Common myeloid progenitor, CD34-positive (primary cell): Measurements from ENCODE around the gene UBXN10.

Experiments
- CTCF ChIA-PET: fragments of 350-600 bp; sonication (Branson Sonifier 250); formaldehyde crosslinking; loops from one replicate; lab custom pipeline; 2021; ENCODE audit warnings: antibody characterized with exemption; lab: Charles Lee
- POLR2A ChIA-PET: fragments of 350-600 bp; sonication (Branson Sonifier 250); formaldehyde crosslinking; loops from one replicate; lab custom pipeline; 2021; ENCODE audit warnings: antibody characterized with exemption; lab: Charles Lee
- DNase-seq, 3 donors: peaks; one replicate each; pipeline versions ENCODE4 v3.0.0 to v3.0.0-alpha.2; 2013
- H3K27ac ChIP-seq, 2 experiments: 1 replicate in 1 of 2; 2 replicates in 1 of 2; pipeline ENCODE4 v1.7.0; 2013; ENCODE audit warnings: inconsistent platforms in 2 of 2, low read length in 2 of 2, mild to moderate bottlenecking in 2 of 2, low read depth in 1 of 2, moderate library complexity in 1 of 2; ENCODE audit not compliant: severe bottlenecking in 2 of 2, insufficient read depth in 1 of 2, poor library complexity in 1 of 2
- H3K27me3 ChIP-seq, 5 experiments: replicated peaks in 2 of 5; 1 replicate in 3 of 5; 2 replicates in 2 of 5; pipeline versions ENCODE4 v1.6.1 to v1.7.0; 2013; ENCODE audit warnings: low read length in 4 of 5, mild to moderate bottlenecking in 2 of 5, moderate library complexity in 2 of 5, inconsistent platforms in 1 of 5; ENCODE audit not compliant: insufficient read depth in 5 of 5, control insufficient read depth in 4 of 5
- H3K36me3 ChIP-seq, 4 experiments: 1 replicate in 2 of 4; 2 replicates in 2 of 4; pipeline versions ENCODE4 v1.6.1 to v1.7.0; 2013; ENCODE audit warnings: low read length in 3 of 4, control low read depth in 1 of 4, mild to moderate bottlenecking in 1 of 4; ENCODE audit not compliant: control insufficient read depth in 4 of 4, insufficient read depth in 4 of 4
- H3K4me1 ChIP-seq, 4 experiments: 1 replicate in 3 of 4; 2 replicates in 1 of 4; pipeline versions ENCODE4 v1.6.1 to v1.7.1; 2013; ENCODE audit warnings: low read length in 3 of 4, mild to moderate bottlenecking in 3 of 4, control low read depth in 1 of 4, inconsistent platforms in 1 of 4, moderate library complexity in 1 of 4; ENCODE audit not compliant: control insufficient read depth in 4 of 4, insufficient read depth in 4 of 4; ENCODE audit errors: control extremely low read depth in 1 of 4
- H3K4me3 ChIP-seq, 7 experiments: 1 replicate in 4 of 7; 2 replicates in 3 of 7; pipeline versions ENCODE4 v1.5.1 to v1.7.0; 2013; ENCODE audit warnings: mild to moderate bottlenecking in 7 of 7, low read length in 6 of 7, moderate library complexity in 6 of 7, inconsistent platforms in 2 of 7, low read depth in 2 of 7, control low read depth in 1 of 7; ENCODE audit not compliant: insufficient read depth in 4 of 7, control insufficient read depth in 1 of 7; ENCODE audit errors: extremely low read depth in 1 of 7
- H3K9me3 ChIP-seq, 5 experiments: 1 replicate in 4 of 5; 2 replicates in 1 of 5; pipeline versions ENCODE4 v1.6.1 to v1.7.1; 2013; ENCODE audit warnings: low read length in 4 of 5, mild to moderate bottlenecking in 2 of 5, inconsistent platforms in 1 of 5, low read depth in 1 of 5, moderate library complexity in 1 of 5; ENCODE audit not compliant: control insufficient read depth in 4 of 5, insufficient read depth in 2 of 5; ENCODE audit errors: control extremely low read depth in 1 of 5
- WGBS: methylation state at CpG from one replicate; pipeline ENCODE4 v1.1.5; 2013; ENCODE audit not compliant: insufficient coverage; 5-methylcytosine and 5-hydroxymethylcytosine counted together

Gene UBXN10

GRCh38 chr1:20139776-20140612 is 45.9 kb upstream of the UBXN10 start:
- CTCF ChIA-PET, result no interaction called here

GRCh38 chr1:20141001-20141400 is 44.9 kb upstream of the UBXN10 start:
- H3K27me3 ChIP-seq, result peaks cover 0 to 3% (median 0%) of the 10 kb centered on the region in 5 experiments
- H3K4me3 ChIP-seq, result no peak overlapping the region
- no peak overlapping the region for H3K27ac ChIP-seq
- DNase-seq, result no peak
- POLR2A ChIA-PET, result no interaction called here
- CTCF ChIA-PET, result no interaction called here
- 97% methylated on average over 9 of the region's 9 CpGs for WGBS
- H3K4me1 ChIP-seq, result no peaks in the 10 kb centered on the region
- no peaks in the 10 kb centered on the region for H3K36me3 ChIP-seq
- no peaks in the 10 kb centered on the region for H3K9me3 ChIP-seq

More at GRCh38 chr1:20139776-20140612, 45.9 kb upstream of the UBXN10 start:
- POLR2A ChIA-PET, result no interaction called here
- WGBS, result 85% methylated on average over 7 of the region's 13 CpGs
- H3K9me3 ChIP-seq, result peaks cover 0 to 2% (median 0%) of the 10 kb centered on the region in 5 experiments
- H3K4me3 ChIP-seq, result no peak overlapping the region
- no peak overlapping the region for H3K27ac ChIP-seq
- H3K27me3 ChIP-seq, result peaks cover 0 to 3% (median 1%) of the 10 kb centered on the region in 5 experiments
- no peaks in the 10 kb centered on the region for H3K36me3 ChIP-seq
- no peaks in the 10 kb centered on the region for H3K4me1 ChIP-seq
- no peak for DNase-seq

GRCh38 chr1:20141466-20141865 is 44.4 kb upstream of the UBXN10 start:
- H3K9me3 ChIP-seq, result no peaks in the 10 kb centered on the region
- ChIA-PET POLR2A (no interaction called here), CTCF (no interaction called here)
- H3K4me3 ChIP-seq, result no peak overlapping the region
- H3K36me3 ChIP-seq, result no peaks in the 10 kb centered on the region
- H3K27ac ChIP-seq, result no peak overlapping the region
- peaks cover 0 to 6% (median 0%) of the 10 kb centered on the region in 5 experiments for H3K27me3 ChIP-seq
- no peaks in the 10 kb centered on the region for H3K4me1 ChIP-seq
- no peak for DNase-seq
- WGBS, result 97% methylated on average over 5 of the region's 7 CpGs

- no peaks in the 10 kb centered on the region for H3K9me3 ChIP-seq
- CTCF ChIA-PET, result interaction anchor here (0.5 kb wide), 1 partner anchor 376 kb away, joined by 3 read pairs; no protein-coding TSS in a partner anchor
- no peak overlapping the region for H3K27ac ChIP-seq
- DNase-seq, result no peak
- H3K4me1 ChIP-seq, result no peaks in the 10 kb centered on the region
- H3K4me3 ChIP-seq, result no peak overlapping the region
- WGBS, result 92% methylated on average over 10 of the region's 13 CpGs
- peaks cover 0 to 6% (median 0%) of the 10 kb centered on the region in 5 experiments for H3K27me3 ChIP-seq
- POLR2A ChIA-PET, result no interaction called here
- no peaks in the 10 kb centered on the region for H3K36me3 ChIP-seq
Measured at GRCh38 chr1:20142001-20142710, 43.7 kb upstream of the UBXN10 start.

- no peak for DNase-seq
- ChIA-PET CTCF (interaction anchor here (2.6 kb wide), 1 partner anchor 10 kb away, joined by 9 read pairs; no protein-coding TSS in a partner anchor), POLR2A (no interaction called here)
- WGBS, result 89% methylated on average over 3 of the region's 8 CpGs
- H3K4me1 ChIP-seq, result no peaks in the 10 kb centered on the region
- H3K27ac ChIP-seq, result no peak overlapping the region
- no peaks in the 10 kb centered on the region for H3K9me3 ChIP-seq
- H3K36me3 ChIP-seq, result no peaks in the 10 kb centered on the region
- H3K27me3 ChIP-seq, result peaks cover 0 to 2% (median 0%) of the 10 kb centered on the region in 5 experiments
- H3K4me3 ChIP-seq, result no peak overlapping the region
Measured at GRCh38 chr1:20143318-20143717, 42.6 kb upstream of the UBXN10 start.

GRCh38 chr1:20143734-20144565 is 41.9 kb upstream of the UBXN10 start:
- ChIA-PET CTCF (interaction anchor here (0.7 to 2.6 kb wide), 2 partner anchors 8 to 10 kb away, joined by 3 to 9 read pairs; no protein-coding TSS in a partner anchor), POLR2A (no interaction called here)
- WGBS, result 86% methylated on average over 9 of the region's 13 CpGs
- peaks cover 0 to 2% (median 0%) of the 10 kb centered on the region in 5 experiments for H3K27me3 ChIP-seq
- H3K27ac ChIP-seq, result no peak overlapping the region
- no peaks in the 10 kb centered on the region for H3K9me3 ChIP-seq
- H3K4me3 ChIP-seq, result no peak overlapping the region
- no peaks in the 10 kb centered on the region for H3K36me3 ChIP-seq
- H3K4me1 ChIP-seq, result no peaks in the 10 kb centered on the region
- no peak for DNase-seq
